Neural crest cell (in vitro differentiated cells): ENCODE results near the gene SPON2. TPM values are rescaled to one million over a fixed set of nuclear protein-coding genes. Genes with fewer than 3 reads are reported as not detected.
A peak's percentile ranks its signal among the peaks of the same experiment; 100 is the strongest.

Experiments
- DNase-seq: peaks from one replicate; pipeline ENCODE4 v3.0.0; 2021; ENCODE audit warnings: low read depth, mixed read lengths, low spot score
- H3K27ac Mint-ChIP-seq: one replicate; pipeline ENCODE4 v1.8.0; 2021; ENCODE audit warnings: mild to moderate bottlenecking, mixed read lengths; ENCODE audit not compliant: unreplicated experiment
- H3K27me3 Mint-ChIP-seq: 2 replicates; pipeline ENCODE4 v1.8.0; 2021; ENCODE audit warnings: low read depth, mild to moderate bottlenecking, mixed read lengths
- H3K36me3 Mint-ChIP-seq: 2 replicates; pipeline ENCODE4 v1.8.0; 2021; ENCODE audit warnings: low read depth, mild to moderate bottlenecking, mixed read lengths
- H3K4me1 Mint-ChIP-seq: 2 replicates; pipeline ENCODE4 v1.8.0; 2021; ENCODE audit warnings: mixed read lengths
- H3K4me3 Mint-ChIP-seq: one replicate; pipeline ENCODE4 v1.8.0; 2021; ENCODE audit warnings: mild to moderate bottlenecking, mixed read lengths
- H3K9me3 Mint-ChIP-seq: 2 replicates; pipeline ENCODE4 v1.8.0; 2021; ENCODE audit warnings: mixed read lengths
- CTCF ChIP-seq: fragments of 200-600 bp; sonication (generic); conservative IDR thresholded peaks from 2 replicates; pipeline ENCODE4 v1.5.0; 2021; ENCODE audit warnings: antibody characterized with exemption, mild to moderate bottlenecking
- total RNA-seq: library from RNA; stranded (reverse); gene quantifications from 2 replicates; pipeline ENCODE4 v1.2.1, GENCODE V29; 2021

Gene SPON2
- total RNA-seq, 1 donor from 2014 or later: 4.1 TPM

DNA sequence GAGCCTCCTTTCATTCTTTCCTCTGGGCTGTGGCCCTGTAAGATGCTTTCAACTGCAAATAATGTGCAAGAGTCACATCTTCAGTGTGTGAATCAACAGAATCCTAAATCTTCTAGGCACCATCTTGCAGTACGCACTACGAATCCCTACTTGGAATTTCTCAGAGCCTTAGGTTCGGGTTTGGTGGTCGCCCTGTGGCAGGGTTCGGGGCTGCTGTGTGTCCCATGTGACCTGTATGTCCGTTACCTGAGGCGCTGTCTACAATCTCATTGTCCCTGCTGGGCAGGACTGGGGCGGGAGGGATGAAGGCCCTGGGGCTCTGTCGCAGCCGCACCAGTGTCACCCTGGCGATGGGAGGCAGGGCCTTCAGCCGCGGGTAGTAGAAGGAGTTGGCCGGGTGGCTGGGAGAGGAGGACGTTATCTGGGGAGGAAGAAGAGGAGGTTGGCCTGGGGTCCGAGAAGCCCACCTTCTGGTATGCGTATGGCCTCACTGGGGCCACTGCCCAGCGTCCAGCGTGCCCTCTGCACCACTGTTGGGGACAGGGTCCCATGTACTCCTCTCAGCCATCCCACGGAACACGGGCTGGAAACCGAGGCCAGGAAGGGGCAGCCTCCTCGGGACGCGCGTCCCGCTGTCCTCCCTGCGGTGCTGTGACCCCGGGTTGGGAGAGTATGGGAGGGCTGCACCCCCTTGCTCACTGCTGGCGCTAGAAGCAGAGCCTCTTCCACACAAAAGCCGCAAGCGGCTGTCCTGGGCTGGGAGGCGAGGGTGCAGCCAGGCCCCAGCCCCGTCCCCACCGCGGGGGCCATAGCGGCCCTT, 2.0 kb downstream of the SPON2 start:
- no peak overlapping the region for H3K27ac Mint-ChIP-seq
- H3K4me1 Mint-ChIP-seq: peaks cover 12% of the 10 kb centered on the region
- H3K27me3 Mint-ChIP-seq: peaks cover 71% of the 10 kb centered on the region
- no peaks in the 10 kb centered on the region for H3K9me3 Mint-ChIP-seq
- no peak for TF ChIP-seq CTCF
- no peaks in the 10 kb centered on the region for H3K36me3 Mint-ChIP-seq
- H3K4me3 Mint-ChIP-seq: peak overlapping the region; percentile 15
- no peak for DNase-seq

GRCh38 chr4:1169691-1170096, 2.7 kb downstream of the SPON2 start:
- Mint-ChIP-seq H3K4me1 (peaks cover 12% of the 10 kb centered on the region), H3K9me3 (no peaks in the 10 kb centered on the region), H3K36me3 (no peaks in the 10 kb centered on the region), H3K27ac (no peak overlapping the region), H3K27me3 (peaks cover 68% of the 10 kb centered on the region), H3K4me3 (no peak overlapping the region)
- DNase-seq: no peak
- no peak for TF ChIP-seq CTCF

DNA sequence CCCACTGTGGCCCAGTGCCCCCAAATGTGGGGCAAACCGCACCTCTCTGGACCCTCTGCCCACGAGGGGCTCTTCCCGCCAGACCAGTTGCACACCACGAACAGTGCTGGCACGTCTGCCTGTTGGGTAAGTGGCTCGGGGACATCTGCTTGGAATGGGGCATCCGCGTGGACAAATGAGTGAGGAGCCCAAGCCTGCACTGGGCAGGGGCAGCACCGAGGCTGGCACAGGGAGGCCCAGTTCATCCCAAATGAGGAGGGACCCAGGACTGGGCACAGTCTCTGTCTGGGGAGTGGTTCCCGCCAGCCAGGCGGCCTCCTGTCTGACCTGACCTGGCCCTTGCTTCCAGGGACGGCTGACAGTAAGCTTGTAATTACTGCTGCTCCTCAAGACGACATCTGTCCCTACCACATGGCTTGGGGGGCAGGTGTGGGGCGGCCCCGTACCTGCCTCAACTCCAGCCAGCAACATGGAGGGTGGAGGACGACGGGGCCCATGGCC, 3.2 kb downstream of the SPON2 start:
- Mint-ChIP-seq H3K36me3 (no peaks in the 10 kb centered on the region), H3K4me1 (peaks cover 12% of the 10 kb centered on the region), H3K9me3 (no peaks in the 10 kb centered on the region), H3K4me3 (peak overlapping the region; percentile 47), H3K27ac (no peak overlapping the region), H3K27me3 (peaks cover 64% of the 10 kb centered on the region)
- DNase-seq: no peak
- no peak for TF ChIP-seq CTCF

GRCh38 chr4:1168191-1169101, 3.9 kb downstream of the SPON2 start:
- Mint-ChIP-seq H3K27ac (no peak overlapping the region), H3K9me3 (peaks cover 3% of the 10 kb centered on the region), H3K36me3 (no peaks in the 10 kb centered on the region), H3K4me1 (peaks cover 8% of the 10 kb centered on the region), H3K4me3 (peak overlapping the region; percentile 78), H3K27me3 (peaks cover 59% of the 10 kb centered on the region)
- DNase-seq: no peak
- no peak for TF ChIP-seq CTCF

DNA sequence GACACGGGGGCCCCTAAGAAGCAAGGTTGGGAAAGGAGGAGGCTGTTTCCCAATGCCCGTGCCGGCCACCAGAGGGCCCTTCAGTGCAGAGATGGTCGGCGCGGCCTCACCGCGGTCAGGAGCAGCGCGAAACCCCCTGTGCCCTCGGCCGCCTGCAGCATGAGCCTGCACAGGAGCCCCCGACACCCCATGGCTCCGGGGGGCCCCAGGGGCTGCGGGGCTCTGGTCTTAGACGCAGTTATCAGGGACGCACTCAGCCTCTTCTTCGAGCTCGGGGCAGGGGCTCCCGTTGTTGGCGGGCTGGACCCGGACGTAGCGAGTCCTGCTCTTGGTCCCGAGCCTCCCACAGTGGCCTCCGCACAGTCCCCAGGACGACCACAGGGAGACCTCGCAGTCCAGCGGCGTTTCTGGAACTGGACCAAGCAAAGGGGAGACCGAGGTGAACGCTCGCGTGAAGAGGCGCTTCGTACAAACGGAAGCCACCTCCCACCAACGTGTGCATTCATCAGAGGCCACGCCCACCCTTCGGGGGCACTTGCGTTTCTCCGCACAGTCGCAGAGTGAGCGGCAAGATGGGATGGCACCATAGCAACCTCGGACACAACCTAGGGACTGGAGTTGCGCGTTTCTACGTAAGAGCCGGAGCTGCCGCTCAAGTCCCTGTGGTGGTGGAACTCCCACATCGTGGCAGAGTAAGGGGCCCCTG, 5.0 kb downstream of the SPON2 start:
- Mint-ChIP-seq H3K27ac (peak overlapping the region; percentile 12), H3K4me1 (peaks cover 7% of the 10 kb centered on the region), H3K4me3 (peak overlapping the region; percentile 78), H3K27me3 (peaks cover 56% of the 10 kb centered on the region), H3K9me3 (peaks cover 5% of the 10 kb centered on the region), H3K36me3 (no peaks in the 10 kb centered on the region)
- peak; percentile 92 for TF ChIP-seq CTCF
- peak; percentile 72 for DNase-seq
